GM19324 (cell line): ENCODE data around the gene TGFB2.

Experiments
- ATAC-seq: cut with Tn5 transposase; IDR thresholded peaks from one replicate; pipeline ENCODE4 v1.9.1; 2021; ENCODE audit warnings: mild to moderate bottlenecking, moderate library complexity; ENCODE audit not compliant: unreplicated experiment, low FRiP score

TGFB2 gene

GRCh38 chr1:218382261-218382660 lies 37.1 kb downstream of the TGFB2 start:
- no peak for ATAC-seq

DNA sequence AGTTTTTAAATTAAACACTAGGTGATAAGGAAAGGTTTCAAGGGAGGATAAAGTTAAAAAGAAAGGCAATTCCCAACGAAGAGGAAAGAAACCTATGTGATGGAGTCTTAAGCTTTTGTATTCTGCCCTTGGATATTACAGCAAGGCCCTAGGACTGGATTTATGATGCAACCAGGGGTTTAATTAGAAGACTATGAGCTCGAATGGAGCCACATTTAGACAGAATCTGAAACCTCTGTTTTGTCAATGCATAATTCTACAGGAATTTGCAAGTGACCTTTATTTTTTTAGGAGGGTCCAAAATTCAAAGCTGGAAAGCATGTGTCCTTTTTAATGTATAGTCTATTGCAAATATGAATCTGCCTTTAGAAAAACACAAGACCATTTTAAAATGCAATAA lies 37.9 kb downstream of the TGFB2 start:
- ATAC-seq = no peak

GRCh38 chr1:218383681-218384080 lies 38.5 kb downstream of the TGFB2 start:
- no peak for ATAC-seq

- ATAC-seq = no peak
Measured at GRCh38 chr1:218384581-218384993, 39.5 kb downstream of the TGFB2 start.

- ATAC-seq = no peak
Measured at GRCh38 chr1:218388591-218388990, 43.5 kb downstream of the TGFB2 start.

- ATAC-seq = no peak
Measured at GRCh38 chr1:218390618-218391017, 45.5 kb downstream of the TGFB2 start.

DNA sequence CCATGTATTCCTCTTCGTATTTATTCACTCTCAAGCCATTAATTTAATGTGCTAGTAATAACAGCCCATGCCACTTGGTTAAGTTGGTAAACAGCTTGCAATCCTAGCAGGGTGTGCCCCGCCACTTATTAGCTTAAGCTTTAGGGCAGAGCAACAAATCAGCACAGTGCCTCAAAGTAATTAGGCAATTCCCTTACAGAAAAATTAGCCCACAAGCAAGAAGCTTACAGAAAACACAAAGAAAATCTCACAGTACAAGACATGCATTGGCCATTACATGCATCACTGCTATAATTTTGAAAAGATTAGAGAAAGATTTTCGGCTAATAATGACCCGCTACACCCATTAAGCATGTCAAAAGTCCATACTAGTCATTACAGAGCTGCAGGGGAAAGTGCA lies 47.6 kb downstream of the TGFB2 start:
- ATAC-seq = no peak

DNA sequence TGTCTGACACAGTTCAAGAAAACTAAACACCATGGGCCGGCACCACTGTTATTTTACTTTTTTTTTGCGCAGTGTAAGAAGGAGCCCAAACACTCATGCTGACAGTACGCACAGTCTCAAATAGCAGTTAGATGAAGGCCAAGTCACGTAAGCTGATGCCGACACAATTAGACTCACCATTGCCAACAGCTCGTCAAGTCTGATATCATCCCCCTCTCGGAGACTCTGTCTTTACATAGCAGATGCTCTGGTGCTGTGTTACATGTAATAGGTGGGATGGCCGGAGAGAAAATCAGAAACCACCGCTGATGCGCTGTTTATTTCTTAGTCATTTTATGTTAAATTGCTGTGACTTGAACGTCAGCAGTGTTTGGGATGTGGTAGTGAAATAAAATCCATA lies 49.3 kb downstream of the TGFB2 start:
- ATAC-seq = no peak

GRCh38 chr1:218394989-218395388 lies 49.9 kb downstream of the TGFB2 start:
- no peak for ATAC-seq

DNA sequence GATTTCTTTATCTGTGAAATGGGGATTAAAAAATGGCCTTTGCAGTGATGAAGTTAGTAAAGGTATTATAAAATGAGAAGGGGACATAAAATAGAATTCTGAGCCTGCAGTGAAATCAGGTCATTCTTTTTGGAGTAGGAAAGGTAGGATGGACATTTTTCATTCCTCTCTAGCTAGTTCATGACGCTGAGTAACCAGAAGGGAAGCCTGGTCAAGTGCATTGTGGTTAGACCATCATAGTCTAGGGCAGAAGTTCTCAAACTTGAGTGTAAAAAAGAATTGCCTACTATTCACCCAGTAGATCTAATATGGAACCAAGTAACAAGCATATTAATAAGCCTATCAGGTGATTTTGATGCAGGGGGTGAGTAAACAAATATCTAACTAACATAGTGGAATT lies 50.8 kb downstream of the TGFB2 start:
- no peak for ATAC-seq

DNA sequence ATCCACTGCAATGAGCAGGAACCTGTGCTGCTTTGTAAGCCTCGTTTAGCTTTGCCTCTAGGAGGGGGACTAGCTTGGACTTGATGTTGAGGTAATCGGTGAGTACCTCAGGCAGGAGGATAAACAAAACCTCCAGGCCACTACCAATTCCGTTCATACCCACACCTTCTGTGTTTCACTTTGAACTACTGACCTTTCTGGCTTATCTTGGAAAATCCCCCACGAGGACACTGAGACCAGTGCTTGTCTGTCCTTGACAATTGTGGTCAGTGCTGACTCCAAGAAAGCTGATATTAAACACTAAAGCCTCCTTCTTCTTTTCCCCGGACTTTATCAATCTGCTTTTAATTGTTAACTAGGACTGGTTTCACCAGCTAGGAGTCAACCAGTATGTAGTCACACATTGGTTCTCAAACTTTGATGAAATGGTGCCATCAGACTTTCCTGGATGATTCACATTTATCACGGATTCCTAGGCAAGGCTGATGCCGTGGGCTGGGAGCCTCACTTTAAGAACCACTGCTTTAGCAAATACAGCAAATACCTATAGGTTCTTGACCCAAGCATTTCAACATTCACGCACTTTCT lies 52.7 kb downstream of the TGFB2 start:
- ATAC-seq = no peak

DNA sequence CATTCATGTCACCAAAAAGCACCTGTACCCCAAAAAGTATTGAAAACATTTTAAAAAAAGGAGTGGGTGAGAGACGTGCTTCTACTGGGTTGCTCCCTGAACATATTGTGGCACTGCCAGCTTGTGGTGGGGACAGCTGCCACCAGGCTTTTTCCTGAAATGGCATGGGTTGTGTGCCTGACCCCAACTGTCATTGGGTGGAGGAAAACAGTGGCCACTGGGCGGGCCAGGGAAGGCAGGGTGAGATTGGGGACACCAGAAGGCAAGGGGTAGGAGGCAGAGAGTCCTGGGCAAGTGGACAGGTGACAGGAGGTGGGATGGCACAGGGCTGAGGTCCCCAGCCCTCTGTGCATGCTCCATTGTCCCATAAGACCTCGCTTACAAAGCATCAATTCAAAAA lies 55.5 kb downstream of the TGFB2 start:
- ATAC-seq = no peak

DNA sequence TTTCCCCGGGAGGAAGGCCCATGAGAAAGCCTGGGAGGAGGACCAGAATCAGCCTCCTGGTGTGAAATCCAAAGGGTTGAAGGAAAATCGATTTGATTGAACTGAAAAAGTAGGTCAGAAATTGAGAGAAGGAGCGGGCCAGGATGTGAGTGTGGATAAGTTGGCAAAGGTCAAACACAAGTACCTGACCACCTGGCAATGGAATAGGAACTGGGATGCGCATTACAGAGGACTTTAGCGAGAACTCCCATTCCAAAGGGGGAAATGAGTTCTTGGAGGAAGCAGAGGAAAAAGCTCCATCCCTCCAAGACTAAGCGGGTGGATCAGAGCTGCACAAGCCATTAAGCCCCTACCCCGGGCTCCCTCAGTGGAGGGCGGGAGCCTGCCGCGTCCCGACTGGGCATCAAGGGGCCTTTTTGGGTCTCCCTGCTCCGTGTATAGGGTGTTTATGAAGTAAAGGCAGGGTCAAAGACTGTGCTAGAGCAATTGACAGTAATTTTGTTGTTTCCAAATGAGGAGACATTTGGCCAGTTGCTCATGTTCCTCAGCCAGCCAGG lies 56.4 kb downstream of the TGFB2 start:
- ATAC-seq = no peak

GRCh38 chr1:218401998-218402785 lies 57.1 kb downstream of the TGFB2 start:
- ATAC-seq = no peak

DNA sequence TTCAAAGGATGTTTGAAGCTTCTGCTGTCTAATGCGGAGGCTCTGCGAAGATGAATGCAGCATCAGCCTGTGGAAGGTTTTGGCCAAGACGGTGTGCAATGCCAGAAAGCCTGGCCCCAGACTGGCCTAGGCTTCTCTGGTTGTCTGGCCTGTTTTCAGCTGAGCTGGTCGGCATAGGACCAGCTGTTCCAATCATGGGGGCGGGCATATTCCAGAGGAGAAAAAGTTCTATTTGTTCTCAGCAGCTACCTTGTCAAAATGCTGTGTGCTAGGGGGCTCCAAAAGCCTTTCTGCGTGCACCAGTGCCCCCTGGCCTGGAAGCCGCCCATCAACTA lies 57.6 kb downstream of the TGFB2 start:
- ATAC-seq = no peak

- ATAC-seq = no peak
Measured at GRCh38 chr1:218403300-218403699, 58.2 kb downstream of the TGFB2 start.

- ATAC-seq = no peak
Measured at GRCh38 chr1:218407630-218408029, 62.5 kb downstream of the TGFB2 start.

GRCh38 chr1:218408135-218408534 lies 63.0 kb downstream of the TGFB2 start:
- no peak for ATAC-seq

GRCh38 chr1:218408942-218409341 lies 63.8 kb downstream of the TGFB2 start:
- no peak for ATAC-seq

- no peak for ATAC-seq
Measured at GRCh38 chr1:218409946-218410510, 64.9 kb downstream of the TGFB2 start.

DNA sequence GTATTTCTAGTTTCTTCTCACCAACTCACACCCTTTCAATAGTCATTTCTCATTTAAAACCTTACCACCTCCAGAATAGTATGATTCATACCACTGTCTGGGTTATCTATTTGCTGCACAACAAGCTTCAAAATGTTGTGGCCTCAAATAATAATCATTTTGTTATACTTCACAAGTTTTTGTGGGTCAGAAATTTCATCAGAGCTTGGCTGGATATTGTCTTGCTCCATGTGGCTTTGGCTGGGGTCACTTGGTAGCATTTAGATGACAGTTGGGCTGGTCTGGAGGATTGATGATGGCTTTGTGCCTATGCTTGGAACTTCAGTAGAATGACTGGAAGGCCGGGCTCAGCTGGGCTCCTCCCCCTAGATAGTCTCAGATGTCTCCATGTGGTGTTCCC lies 66.0 kb downstream of the TGFB2 start:
- ATAC-seq = no peak

DNA sequence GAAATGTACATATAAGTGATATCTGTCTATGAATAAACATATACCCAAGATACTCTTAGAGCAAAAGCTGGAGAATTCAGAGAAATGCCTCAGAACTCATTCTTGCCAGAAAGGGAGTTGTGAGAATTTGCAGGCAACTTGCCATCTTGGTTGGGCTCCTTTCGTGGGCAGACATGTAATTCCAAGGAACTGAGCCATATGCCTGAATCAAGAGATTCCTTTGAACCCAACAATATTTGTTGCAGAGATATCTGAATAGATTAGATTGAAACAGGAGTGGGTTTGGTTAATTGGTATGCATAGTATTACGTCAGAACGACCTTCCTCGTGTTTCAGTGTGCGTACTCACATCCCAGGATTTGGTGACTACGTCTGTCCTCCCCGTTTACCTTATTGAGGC lies 67.0 kb downstream of the TGFB2 start:
- no peak for ATAC-seq
